ENCODE measurements around the gene VIPAS39.

- TF ChIP-seq, protein P1, sequence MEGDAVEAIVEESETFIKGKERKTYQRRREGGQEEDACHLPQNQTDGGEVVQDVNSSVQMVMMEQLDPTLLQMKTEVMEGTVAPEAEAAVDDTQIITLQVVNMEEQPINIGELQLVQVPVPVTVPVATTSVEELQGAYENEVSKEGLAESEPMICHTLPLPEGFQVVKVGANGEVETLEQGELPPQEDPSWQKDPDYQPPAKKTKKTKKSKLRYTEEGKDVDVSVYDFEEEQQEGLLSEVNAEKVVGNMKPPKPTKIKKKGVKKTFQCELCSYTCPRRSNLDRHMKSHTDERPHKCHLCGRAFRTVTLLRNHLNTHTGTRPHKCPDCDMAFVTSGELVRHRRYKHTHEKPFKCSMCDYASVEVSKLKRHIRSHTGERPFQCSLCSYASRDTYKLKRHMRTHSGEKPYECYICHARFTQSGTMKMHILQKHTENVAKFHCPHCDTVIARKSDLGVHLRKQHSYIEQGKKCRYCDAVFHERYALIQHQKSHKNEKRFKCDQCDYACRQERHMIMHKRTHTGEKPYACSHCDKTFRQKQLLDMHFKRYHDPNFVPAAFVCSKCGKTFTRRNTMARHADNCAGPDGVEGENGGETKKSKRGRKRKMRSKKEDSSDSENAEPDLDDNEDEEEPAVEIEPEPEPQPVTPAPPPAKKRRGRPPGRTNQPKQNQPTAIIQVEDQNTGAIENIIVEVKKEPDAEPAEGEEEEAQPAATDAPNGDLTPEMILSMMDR (optimal IDR thresholded peaks at IDR 0.05 in 1 of 3, IDR thresholded peaks at IDR 0.05 in 1 of 3, conservative IDR thresholded peaks at IDR 0.05 in 1 of 3; ENCODE audit: extremely low read depth in 1 of 3, insufficient read depth in 2 of 3, low read length in 3 of 3): no peak
- TF ChIP-seq EZH2 (IDR thresholded peaks at IDR 0.05; ENCODE audit: low read length): no peak
Measured at GRCh38 chr14:77485901-77486678, 28.7 kb upstream of the VIPAS39 start.

Data from keratinocyte (primary cell).